ENCODE data around the gene LITAF.
"Not testable (repeated sequence)": the region's sequence is repeated elsewhere in the genome, so short reads cannot be mapped to it uniquely, and the experiment has no call there.

The LITAF gene

DNA sequence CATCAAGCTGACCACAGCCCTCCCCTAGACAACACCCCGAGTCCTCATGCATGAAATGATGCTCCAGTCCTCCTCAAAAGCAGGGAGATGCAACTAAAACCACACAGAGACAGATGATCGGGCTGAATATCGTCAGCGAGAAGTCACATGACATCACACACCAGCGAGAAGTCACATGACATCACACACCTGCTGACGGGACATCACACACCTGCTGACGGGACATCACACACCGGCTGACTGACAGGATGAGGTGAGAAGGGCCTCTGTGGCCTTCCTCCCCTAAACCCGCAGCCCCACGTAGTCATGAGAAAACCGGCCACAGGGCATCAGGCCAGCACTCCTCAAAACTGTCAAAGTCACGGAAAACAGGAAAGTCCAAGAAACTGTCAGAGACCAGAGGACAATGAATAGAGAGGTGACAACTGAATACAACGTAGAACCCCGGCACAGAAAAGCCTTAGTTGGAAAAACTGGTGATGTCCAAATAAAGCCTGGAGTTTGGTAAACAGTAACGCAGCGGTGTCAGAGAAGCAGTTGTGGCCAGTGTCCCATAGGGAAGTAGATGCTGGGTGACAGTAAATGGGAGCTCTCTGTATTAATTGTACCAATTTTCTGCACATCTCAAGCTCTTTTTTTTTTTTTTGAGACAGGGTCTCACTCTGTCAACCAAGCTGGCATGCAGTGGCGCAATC lies 14.3 kb downstream of the LITAF start:
- DNase-seq = no peak

- no peak for DNase-seq
These were observed 15.2 kb downstream of the LITAF start for GRCh38 chr16:11571549-11571948.

DNA sequence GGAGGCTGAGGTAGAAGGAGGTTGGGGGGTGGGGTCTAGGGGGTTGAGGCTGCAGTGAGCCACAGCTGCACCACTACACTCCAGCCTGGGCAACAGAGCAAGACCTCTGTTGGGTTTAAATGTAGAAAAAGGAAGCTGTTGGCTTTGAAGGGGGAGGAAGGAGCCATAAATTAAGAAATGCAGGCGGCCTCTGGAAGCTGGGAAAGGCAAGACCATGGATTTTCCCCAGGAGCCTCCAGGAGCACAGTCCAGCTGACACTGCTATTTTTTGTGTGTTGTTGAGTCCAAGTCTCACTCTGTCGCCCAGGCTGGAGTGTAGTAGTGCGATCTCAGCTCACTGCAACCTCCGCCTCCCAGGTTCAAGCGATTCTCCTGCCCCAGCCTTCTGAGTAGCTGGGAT lies 15.9 kb downstream of the LITAF start:
- DNase-seq = no peak

DNA sequence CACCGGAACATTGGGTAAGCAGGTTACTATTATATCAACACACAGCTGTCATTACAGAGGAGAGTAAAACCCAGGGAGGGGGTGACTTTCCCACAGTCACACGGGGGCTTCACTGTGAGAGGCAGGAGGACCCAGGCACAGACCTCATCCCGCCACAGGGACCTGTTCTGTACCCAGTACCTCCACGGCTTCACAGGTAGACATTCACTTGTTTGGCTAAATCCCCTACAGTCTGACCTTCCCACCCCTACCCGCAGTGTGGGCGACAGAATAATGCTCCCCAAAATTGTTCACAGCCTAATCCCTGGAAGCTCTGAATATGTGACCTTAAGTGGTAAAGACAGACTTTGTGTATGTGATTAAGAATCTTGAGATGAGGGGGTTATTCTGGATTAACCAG lies 16.5 kb downstream of the LITAF start:
- no peak for DNase-seq

- no peak for DNase-seq
These were observed 20.3 kb downstream of the LITAF start for GRCh38 chr16:11566398-11566797.

DNA sequence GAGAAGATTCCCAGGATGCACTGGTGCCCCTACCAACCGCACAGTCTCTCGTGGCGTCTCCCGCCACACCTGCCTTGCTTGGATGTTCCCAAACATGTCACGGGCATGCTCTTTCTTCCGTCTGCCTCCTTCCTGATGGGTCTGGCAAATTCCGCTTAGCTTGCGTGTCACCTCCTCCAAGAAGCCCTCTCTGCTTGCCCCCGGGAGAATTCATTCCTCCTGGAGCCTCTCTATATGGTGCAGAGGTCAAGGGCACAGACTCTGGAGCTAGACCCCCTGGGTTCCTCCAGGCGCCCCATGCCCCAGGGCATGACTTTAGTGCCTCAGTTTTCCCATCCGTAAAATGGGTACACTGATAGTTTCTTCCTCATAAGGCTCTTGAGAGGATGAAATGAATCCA lies 21.1 kb downstream of the LITAF start:
- DNase-seq = no peak

- no peak for DNase-seq
These were observed 22.4 kb downstream of the LITAF start for GRCh38 chr16:11564046-11564926.

- DNase-seq = no peak
These were observed 23.2 kb downstream of the LITAF start for GRCh38 chr16:11563493-11564040.

- no peak for DNase-seq
These were observed 23.8 kb downstream of the LITAF start for GRCh38 chr16:11562941-11563340.

DNA sequence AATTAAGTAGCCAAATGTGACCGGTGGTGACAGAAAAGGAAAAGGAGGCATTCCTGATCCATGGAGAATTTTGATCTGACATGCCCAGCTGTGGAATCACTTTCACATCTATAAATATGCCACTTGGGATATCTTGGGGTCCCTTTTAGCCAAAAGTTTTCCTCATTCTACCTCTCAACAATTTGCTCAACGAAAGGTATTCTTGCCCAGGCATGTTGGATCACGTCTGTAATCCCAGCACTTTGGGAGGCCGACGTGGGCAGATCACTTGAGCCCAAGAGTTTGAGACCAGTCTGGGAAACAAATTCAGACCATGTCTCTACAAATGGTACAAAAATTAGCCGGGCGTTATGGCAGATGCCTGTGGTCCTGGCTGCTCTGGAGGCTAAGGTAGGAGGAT lies 24.3 kb downstream of the LITAF start:
- no peak for DNase-seq

DNA sequence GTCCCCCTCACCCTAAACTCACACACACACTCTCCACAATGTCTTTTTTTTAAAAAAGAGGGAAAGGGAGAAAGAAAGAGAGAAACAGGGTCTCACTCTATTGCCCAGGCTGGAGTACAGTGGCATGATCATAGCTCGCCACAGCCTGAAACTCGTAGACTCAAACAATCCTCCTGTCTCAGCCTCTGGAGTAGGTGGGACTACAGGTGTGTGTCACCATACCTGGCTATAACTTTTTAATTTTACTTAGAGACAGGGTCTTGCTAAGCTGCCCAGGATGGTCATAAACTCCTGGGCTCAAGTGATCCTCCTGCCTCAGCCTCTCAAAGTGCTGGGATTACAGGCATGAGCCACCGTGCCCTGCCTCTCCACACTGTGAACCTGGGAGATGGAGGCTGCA lies 24.9 kb downstream of the LITAF start:
- no peak for DNase-seq

DNA sequence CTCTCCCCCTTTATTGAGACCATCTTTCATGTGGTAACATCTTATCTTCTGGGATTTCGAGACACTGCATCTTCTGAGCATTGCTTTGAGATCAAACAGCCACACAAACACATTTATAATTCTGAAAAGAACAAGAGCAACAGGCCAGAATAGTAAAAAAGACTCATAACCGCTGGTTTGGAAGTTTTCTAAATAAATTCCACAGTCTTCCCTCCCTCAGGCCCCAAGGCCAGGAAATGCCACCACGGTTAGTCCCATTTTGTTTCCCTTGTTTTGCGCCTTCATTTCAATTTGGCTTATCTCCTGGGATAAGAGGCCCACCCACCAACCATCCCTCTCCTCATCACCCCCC lies 25.3 kb downstream of the LITAF start:
- DNase-seq = no peak

- DNase-seq = peak; percentile 15
These were observed 25.8 kb downstream of the LITAF start for GRCh38 chr16:11560701-11561453.

- not testable (repeated sequence) for DNase-seq
These were observed 28.4 kb downstream of the LITAF start for GRCh38 chr16:11558308-11558823.

DNA sequence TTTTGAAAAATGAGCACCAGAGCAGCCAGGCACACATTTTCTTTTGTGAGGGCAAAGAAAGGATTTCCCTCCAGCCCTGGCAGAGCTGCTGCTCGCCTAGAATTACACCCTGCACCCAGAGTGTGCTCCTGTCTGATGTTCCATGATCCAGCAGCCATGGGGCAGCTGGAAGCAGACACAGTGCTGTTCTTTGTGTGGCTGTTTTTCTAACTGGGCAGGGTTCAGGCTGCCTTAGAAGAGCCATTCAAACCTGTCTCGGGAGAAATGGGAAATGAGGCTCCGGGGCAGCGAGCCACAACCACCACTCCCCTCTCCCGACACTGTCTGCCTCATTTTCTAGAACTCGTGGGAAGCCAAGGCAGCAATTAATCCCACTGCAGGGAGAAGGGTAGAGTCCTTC lies 28.9 kb downstream of the LITAF start:
- no peak for DNase-seq

- DNase-seq = no peak
These were observed 29.6 kb downstream of the LITAF start for GRCh38 chr16:11556945-11557720.

- DNase-seq = no peak
These were observed 30.4 kb downstream of the LITAF start for GRCh38 chr16:11556214-11556819.

DNA sequence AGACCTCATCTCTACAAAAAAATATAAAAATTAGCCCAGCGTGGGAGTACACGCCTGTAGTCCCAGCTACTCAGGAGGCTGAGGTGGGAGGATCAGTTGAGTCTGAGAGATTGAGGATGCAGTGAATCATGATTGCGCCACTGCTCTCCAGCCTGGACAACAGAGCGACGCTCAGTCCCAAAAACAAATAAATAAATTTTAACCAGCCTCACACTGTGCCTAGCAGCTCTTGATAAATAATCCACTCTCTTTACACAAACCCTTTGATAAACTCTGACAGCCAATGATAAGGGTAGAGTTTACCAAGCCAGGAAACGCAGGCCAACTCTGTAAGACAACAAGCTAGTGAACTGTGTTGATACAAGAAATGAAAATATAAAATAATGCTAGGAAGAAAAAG lies 32.7 kb downstream of the LITAF start:
- no peak for DNase-seq

DNA sequence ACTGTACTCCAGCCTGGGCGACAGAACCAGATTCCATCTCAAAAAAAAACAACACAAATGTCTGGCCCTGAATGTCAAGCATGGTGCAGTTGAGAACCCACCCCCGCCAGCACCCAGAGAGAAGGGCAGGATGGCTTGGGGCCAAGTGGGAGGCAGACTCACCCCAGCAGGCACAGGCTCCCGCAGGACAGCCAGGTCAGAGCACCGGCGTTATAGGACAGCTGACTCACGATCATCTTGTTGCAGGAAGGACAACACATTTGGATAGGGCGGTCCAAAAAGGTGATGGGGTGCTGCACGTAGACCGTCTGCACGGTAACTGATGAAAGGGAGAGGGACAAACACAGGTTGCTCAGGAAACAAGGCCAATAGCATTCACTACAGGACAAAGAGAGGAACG lies 33.3 kb downstream of the LITAF start:
- DNase-seq = no peak

DNA sequence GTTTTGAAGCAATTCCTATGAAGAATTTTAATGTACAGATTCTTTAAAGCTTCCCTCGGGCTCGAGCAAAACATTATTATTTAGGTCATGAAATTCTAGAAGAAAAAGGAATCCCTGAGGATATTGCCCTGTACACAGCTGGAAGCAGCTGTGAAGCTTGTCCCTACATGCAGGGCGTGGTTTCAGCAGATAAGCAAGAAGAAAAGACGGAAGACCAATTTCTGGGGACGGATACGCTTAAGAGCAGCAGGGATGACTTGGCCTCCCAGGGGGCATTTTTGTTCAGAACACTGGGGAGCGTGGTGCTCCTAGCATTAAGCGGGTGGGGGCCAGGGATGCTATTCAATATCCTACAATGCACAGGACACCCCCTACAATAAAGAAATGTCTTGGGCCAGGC lies 34.3 kb downstream of the LITAF start:
- no peak for DNase-seq

GRCh38 chr16:11551842-11552241 lies 34.9 kb downstream of the LITAF start:
- DNase-seq = no peak

Measured in NK-92 treated with Interleukin-12 subunit alpha and Interleukin-12 subunit beta, amount 100 ng/mL, for 24 hours (cell line).